Fibroblast of mammary gland (primary cell): ENCODE data around the gene NXT1.
A peak's percentile ranks its signal among the peaks of the same experiment; 100 is the strongest.

Experiments
- DNase-seq: peaks from one replicate; pipeline ENCODE4 v3.0.0-alpha.2; 2010; ENCODE audit warnings: low read depth
- H3K4me3 ChIP-seq: 2 replicates; pipeline ENCODE4 v1.5.1; 2011; ENCODE audit warnings: low read depth, mild to moderate bottlenecking, low read length, moderate library complexity; ENCODE audit not compliant: control insufficient read depth
- CTCF ChIP-seq: conservative IDR thresholded peaks from 2 replicates; pipeline ENCODE4 v1.5.1; 2011; ENCODE audit warnings: low read depth, low read length, inconsistent platforms; ENCODE audit not compliant: control insufficient read depth, insufficient read depth

Gene NXT1

DNA sequence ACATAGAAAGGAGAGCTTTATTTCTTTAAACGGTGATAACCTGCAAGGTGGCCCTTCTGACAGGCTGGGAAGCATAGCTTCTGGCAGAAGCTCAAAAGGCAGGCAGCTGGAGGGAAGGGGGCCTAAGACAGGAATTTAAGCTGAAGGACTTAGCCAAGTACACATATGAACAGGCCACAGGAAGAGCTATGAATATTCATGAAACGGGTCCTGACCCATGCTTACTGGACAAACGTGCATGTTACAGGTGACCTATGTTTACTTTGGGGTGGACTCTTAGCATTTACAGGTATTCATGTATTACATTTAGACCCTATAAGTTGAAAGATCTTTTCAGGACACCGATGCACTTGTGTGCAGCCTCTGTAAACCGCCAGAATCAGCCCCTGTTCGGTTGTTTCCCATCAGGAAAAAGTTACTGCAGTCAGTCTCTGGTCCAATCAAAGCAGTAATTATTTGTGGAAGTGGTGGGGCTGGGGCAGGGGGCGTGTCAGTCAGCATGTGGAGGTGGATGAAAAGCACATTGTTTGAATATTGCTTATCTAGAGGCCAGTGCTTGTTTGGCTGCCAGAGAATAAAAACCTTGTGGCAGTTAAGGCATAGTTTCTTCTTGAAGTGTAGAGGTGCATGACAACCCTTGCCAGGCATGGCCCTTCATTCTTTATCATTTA lies 8.5 kb downstream of the NXT1 start:
- TF ChIP-seq CTCF, result no peak
- H3K4me3 ChIP-seq, result no peak overlapping the region
- DNase-seq, result no peak

- H3K4me3 ChIP-seq, result no peak overlapping the region
- no peak for TF ChIP-seq CTCF
- DNase-seq, result no peak
Observed at GRCh38 chr20:23360531-23360930, 9.9 kb downstream of the NXT1 start.

DNA sequence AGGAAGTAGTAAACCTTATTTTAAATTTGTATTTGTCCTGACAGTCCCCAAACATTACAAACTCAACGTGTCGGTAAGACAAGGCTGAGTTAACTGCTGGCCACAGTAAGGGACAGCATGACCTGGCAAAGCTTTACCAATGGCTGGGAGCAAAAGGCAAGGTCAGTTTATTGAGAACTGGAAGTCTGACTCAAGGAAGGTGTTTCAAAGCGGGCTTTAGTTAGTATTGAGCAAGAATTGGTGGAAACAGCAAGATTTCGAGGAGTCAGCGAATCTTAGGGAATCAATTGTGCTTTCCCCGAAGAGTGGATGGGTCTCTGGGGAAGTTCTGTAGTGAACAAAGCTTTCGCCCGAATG lies 10.5 kb downstream of the NXT1 start:
- H3K4me3 ChIP-seq, result peak overlapping the region; percentile 62
- peak; percentile 62 for DNase-seq
- no peak for TF ChIP-seq CTCF

DNA sequence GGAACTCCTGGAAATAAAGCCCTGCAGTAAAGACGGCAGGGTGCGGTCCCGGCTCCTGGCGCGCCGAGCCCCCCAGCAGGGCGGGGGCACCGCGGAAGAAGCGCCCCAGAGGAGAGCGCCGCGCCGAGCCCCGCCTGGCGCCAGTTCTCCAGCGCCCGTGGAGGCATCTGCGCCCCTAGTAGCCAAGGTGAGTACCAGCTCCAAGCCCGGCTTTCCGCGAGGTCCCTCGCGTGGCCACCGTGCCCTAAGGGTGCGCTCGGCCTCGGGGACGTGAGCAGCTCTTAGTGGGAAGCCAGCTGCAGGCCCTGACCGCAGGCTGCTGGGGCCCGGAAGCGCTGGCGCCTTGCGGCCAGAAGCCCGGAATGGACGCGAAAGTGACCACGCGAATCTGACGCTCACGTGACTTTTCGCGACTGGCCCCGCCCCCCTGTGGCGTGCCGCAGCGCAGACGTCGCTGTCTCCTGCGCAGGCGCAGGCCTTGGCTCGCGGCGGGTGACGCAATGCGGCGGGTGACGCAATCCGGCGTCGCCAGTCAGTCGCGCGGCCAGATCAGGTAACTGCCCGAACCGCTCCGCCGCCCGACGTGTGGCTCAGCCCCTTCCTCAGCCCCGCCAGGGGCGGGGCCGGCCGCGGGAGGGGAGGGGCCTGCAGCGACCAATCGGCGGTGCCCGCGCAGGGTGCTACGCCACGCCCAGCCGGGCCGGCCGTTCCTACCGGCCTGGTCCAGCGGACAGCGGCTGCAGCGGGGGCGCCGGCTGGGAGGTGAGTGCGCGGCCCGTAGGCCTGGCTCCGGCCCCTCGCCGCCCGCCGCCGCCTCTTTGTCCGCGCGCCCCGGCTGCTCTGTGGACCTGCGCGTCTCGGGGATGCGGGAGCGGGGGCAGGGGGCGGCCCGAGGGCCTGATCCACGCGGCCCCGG lies 11.1 kb downstream of the NXT1 start, which contains the start of gene GZF1:
Gene GZF1, plus strand, starts transcription at position 707 of the 916 bp plus-strand sequence. CDS start 2,202 bp downstream, outside the sequence.
- H3K4me3 ChIP-seq, result peak within 1 kb of the TSS; percentile 76
- no peak for TF ChIP-seq CTCF
- DNase-seq, result peak; percentile 97

GRCh38 chr20:23362392-23363256 lies 12.0 kb downstream of the NXT1 start:
- peak overlapping the region; percentile 76 for H3K4me3 ChIP-seq
- no peak for DNase-seq
- TF ChIP-seq CTCF, result no peak

GRCh38 chr20:23363257-23363649 lies 12.7 kb downstream of the NXT1 start:
- no peak for TF ChIP-seq CTCF
- DNase-seq, result no peak
- peak overlapping the region; percentile 76 for H3K4me3 ChIP-seq
